NCI-H510A (cell line): Measurements from ENCODE around the gene GPRC5C.
"Not testable (repeated sequence)": the region's sequence is repeated elsewhere in the genome, so short reads cannot be mapped to it uniquely, and the experiment has no call there.

Source experiments
- DNase-seq: peaks from one replicate; lab custom pipeline; 2025; lab: John Stamatoyannopoulos, UW

GPRC5C gene

GRCh38 chr17:74405311-74405710 is 26.6 kb upstream of the GPRC5C start:
- DNase-seq, result not testable (repeated sequence)

- DNase-seq, result no peak
Measured at GRCh38 chr17:74407384-74407783, 24.5 kb upstream of the GPRC5C start.

- DNase-seq, result no peak
Measured at GRCh38 chr17:74408262-74408661, 23.6 kb upstream of the GPRC5C start.

- DNase-seq, result peak; percentile 36
Measured at GRCh38 chr17:74408815-74409214, 23.1 kb upstream of the GPRC5C start.

- DNase-seq, result no peak
Measured at GRCh38 chr17:74410001-74410443, 21.9 kb upstream of the GPRC5C start.

- no peak for DNase-seq
Measured at GRCh38 chr17:74412581-74412980, 19.3 kb upstream of the GPRC5C start.

- DNase-seq, result no peak
Measured at GRCh38 chr17:74413491-74413890, 18.4 kb upstream of the GPRC5C start.

GRCh38 chr17:74414510-74414909 is 17.4 kb upstream of the GPRC5C start:
- DNase-seq, result no peak

- no peak for DNase-seq
Measured at GRCh38 chr17:74415608-74416396, 16.1 kb upstream of the GPRC5C start.

- DNase-seq, result no peak
Measured at GRCh38 chr17:74417178-74418045, 14.5 kb upstream of the GPRC5C start.

- no peak for DNase-seq
Measured at GRCh38 chr17:74419928-74420411, 11.9 kb upstream of the GPRC5C start.

- no peak for DNase-seq
Measured at GRCh38 chr17:74424117-74424516, 7.8 kb upstream of the GPRC5C start.

GRCh38 chr17:74424657-74425056 is 7.2 kb upstream of the GPRC5C start:
- DNase-seq, result no peak

- DNase-seq, result no peak
Measured at GRCh38 chr17:74426551-74427047, 5.3 kb upstream of the GPRC5C start.

GRCh38 chr17:74427048-74427762 is 4.7 kb upstream of the GPRC5C start:
- DNase-seq, result no peak

GRCh38 chr17:74427763-74428153 is 4.1 kb upstream of the GPRC5C start:
- no peak for DNase-seq

GRCh38 chr17:74429604-74430384 is 2.1 kb upstream of the GPRC5C start:
- DNase-seq, result peak; percentile 51

GRCh38 chr17:74430385-74430705 is 1.5 kb upstream of the GPRC5C start:
- DNase-seq, result no peak

GRCh38 chr17:74430706-74431567 is 951 bp upstream of the GPRC5C start:
- DNase-seq, result peak; percentile 95

- DNase-seq, result no peak
Measured at GRCh38 chr17:74432424-74432690, 469 bp downstream of the GPRC5C start.
